IMR-90 (cell line): Measurements from ENCODE around the gene FGFR4. TPM values are rescaled to one million over a fixed set of nuclear protein-coding genes. Genes with fewer than 3 reads are reported as not detected.

Source experiments
- ATAC-seq: fragments of 200-7000 bp; cut with Tn5 transposase; 2 replicates; pipeline ENCODE4 v1.9.1; 2020; ENCODE audit warnings: low read depth, mild to moderate bottlenecking, moderate library complexity
- BruUV-seq: library from RNA; stranded (reverse); fragments of 400-500 nt; replicated peaks from 2 replicates; lab custom pipeline; 2021; lab: Mats Ljungman, UMichigan
- CTCF ChIA-PET: fragments of 300-600 bp; formaldehyde crosslinking; extraction: SDS; loops from one replicate; lab custom pipeline; 2021; ENCODE audit warnings: antibody characterized with exemption; lab: Yijun Ruan, JAX
- POLR2A ChIA-PET: fragments of 300-600 bp; sonication (Branson Sonifier 250); formaldehyde crosslinking; loops from one replicate; lab custom pipeline; 2022; ENCODE audit warnings: antibody characterized with exemption; ENCODE audit not compliant: unreplicated experiment; lab: Charles Lee
- DNase-seq: peaks from one replicate; pipeline ENCODE4 v3.0.0; 2013
- H2AFZ ChIP-seq: replicated peaks from 2 replicates; pipeline ENCODE3; 2013; ENCODE audit warnings: low read length, mild to moderate bottlenecking; ENCODE audit not compliant: poor library complexity
- H2AK5ac ChIP-seq: 2 replicates; pipeline ENCODE4 v1.6.1; 2013; ENCODE audit warnings: low read depth, low read length, inconsistent platforms
- H2AK9ac ChIP-seq: replicated peaks from 2 replicates; pipeline ENCODE3; 2013; ENCODE audit warnings: mild to moderate bottlenecking, low read depth, low read length, moderate library complexity; ENCODE audit not compliant: poor library complexity
- H2BK120ac ChIP-seq: 2 replicates; pipeline ENCODE4 v1.6.1; 2013; ENCODE audit warnings: low read depth, low read length, inconsistent platforms
- H2BK15ac ChIP-seq: 3 replicates; pipeline ENCODE4 v1.6.1; 2013; ENCODE audit warnings: low read depth, low read length, inconsistent platforms
- H2BK20ac ChIP-seq: 2 replicates; pipeline ENCODE4 v1.6.1; 2013; ENCODE audit warnings: low read depth, mild to moderate bottlenecking, inconsistent platforms, low read length, moderate library complexity
- H2BK5ac ChIP-seq: 2 replicates; pipeline ENCODE4 v1.6.1; 2013; ENCODE audit warnings: mild to moderate bottlenecking, low read depth, low read length, inconsistent platforms; ENCODE audit not compliant: poor library complexity, severe bottlenecking
- H3K14ac ChIP-seq: replicated peaks from 2 replicates; pipeline ENCODE4 v1.6.1; 2013; ENCODE audit warnings: low read depth, low read length, inconsistent platforms
- H3K18ac ChIP-seq: 2 replicates; pipeline ENCODE4 v1.6.1; 2013; ENCODE audit warnings: low read depth, low read length, control low read depth
- H3K23ac ChIP-seq: 2 replicates; pipeline ENCODE4 v1.6.1; 2013; ENCODE audit warnings: low read depth, low read length, inconsistent platforms
- H3K27ac ChIP-seq: 2 replicates; pipeline ENCODE4 v1.5.1; 2013; ENCODE audit warnings: mild to moderate bottlenecking, control low read depth, low read length; ENCODE audit not compliant: insufficient read depth
- H3K27me3 ChIP-seq: 2 replicates; pipeline ENCODE4 v1.6.1; 2013; ENCODE audit warnings: low read length; ENCODE audit not compliant: control insufficient read depth, insufficient read depth
- H3K36me3 ChIP-seq: 2 replicates; pipeline ENCODE4 v1.6.1; 2013; ENCODE audit warnings: low read length, mixed read lengths; ENCODE audit not compliant: control insufficient read depth, insufficient read depth
- H3K4ac ChIP-seq: 2 replicates; pipeline ENCODE4 v1.6.1; 2013; ENCODE audit warnings: low read depth, low read length, inconsistent platforms
- H3K4me1 ChIP-seq: 2 replicates; pipeline ENCODE4 v1.6.1; 2013; ENCODE audit warnings: low read length, mixed read lengths; ENCODE audit not compliant: control insufficient read depth, insufficient read depth
- H3K4me2 ChIP-seq: 2 replicates; pipeline ENCODE4 v1.6.1; 2013; ENCODE audit warnings: low read depth, mild to moderate bottlenecking, control low read depth, low read length, moderate library complexity
- H3K4me3 ChIP-seq: 2 replicates; pipeline ENCODE4 v1.5.1; 2013; ENCODE audit warnings: low read depth, mild to moderate bottlenecking, control low read depth, low read length, moderate library complexity; ENCODE audit not compliant: insufficient read depth
- H3K56ac ChIP-seq: 2 replicates; pipeline ENCODE4 v1.6.1; 2013; ENCODE audit warnings: low read length, inconsistent platforms; ENCODE audit not compliant: insufficient read depth; ENCODE audit errors: extremely low read depth
- H3K79me1 ChIP-seq, 2 experiments: 2 replicates each; pipeline ENCODE4 v1.6.1; 2013; ENCODE audit warnings: low read length in 2 of 2, inconsistent platforms in 1 of 2, low read depth in 1 of 2
- H3K9ac ChIP-seq: 2 replicates; pipeline ENCODE4 v1.6.1; 2013; ENCODE audit warnings: low read depth, low read length, control low read depth
- H3K9me1 ChIP-seq: 2 replicates; pipeline ENCODE4 v1.6.1; 2013; ENCODE audit warnings: low read length, inconsistent platforms; ENCODE audit not compliant: insufficient read depth
- H3K9me3 ChIP-seq: 2 replicates; pipeline ENCODE4 v1.6.1; 2013; ENCODE audit warnings: low read length; ENCODE audit not compliant: control insufficient read depth, insufficient read depth
- H4K20me1 ChIP-seq: 2 replicates; pipeline ENCODE4 v1.6.1; 2013; ENCODE audit warnings: low read length, inconsistent platforms; ENCODE audit not compliant: insufficient read depth
- H4K5ac ChIP-seq: 2 replicates; pipeline ENCODE4 v1.6.1; 2013; ENCODE audit warnings: mild to moderate bottlenecking, low read depth, low read length, control low read depth
- H4K8ac ChIP-seq, 2 experiments: 2 replicates each; pipeline ENCODE4 v1.6.1; 2013; ENCODE audit warnings: low read depth in 2 of 2, low read length in 2 of 2, control low read depth in 1 of 2, inconsistent platforms in 1 of 2
- H4K91ac ChIP-seq: 2 replicates; pipeline ENCODE4 v1.6.1; 2013; ENCODE audit warnings: low read depth, low read length, inconsistent platforms; ENCODE audit not compliant: insufficient read depth
- BHLHE40 ChIP-seq: fragments of 150-350 bp; IDR thresholded peaks from 2 replicates; pipeline ENCODE4 v1.6.1; 2016; ENCODE audit warnings: mild to moderate bottlenecking, low read depth, low read length
- CEBPB ChIP-seq: IDR thresholded peaks from 2 replicates; pipeline ENCODE4 v1.6.1; 2012; ENCODE audit warnings: low read depth, low read length, improper control_type of control experiment
- CHD1 ChIP-seq: IDR thresholded peaks from 2 replicates; pipeline ENCODE4 v1.6.1; 2012; ENCODE audit warnings: low read depth, low read length, improper control_type of control experiment
- FOS ChIP-seq: fragments of 150-350 bp; IDR thresholded peaks from 2 replicates; pipeline ENCODE4 v1.6.1; 2016; ENCODE audit warnings: low read depth, low read length
- MAFK ChIP-seq: IDR thresholded peaks from 2 replicates; pipeline ENCODE4 v1.6.1; 2012; ENCODE audit warnings: low read depth, low read length, improper control_type of control experiment
- MAZ ChIP-seq: IDR thresholded peaks from 2 replicates; pipeline ENCODE4 v1.6.1; 2012; ENCODE audit warnings: low read depth, mild to moderate bottlenecking, low read length, improper control_type of control experiment, moderate library complexity, borderline replicate concordance
- MXI1 ChIP-seq: IDR thresholded peaks from 2 replicates; pipeline ENCODE4 v1.6.1; 2012; ENCODE audit warnings: low read depth, mild to moderate bottlenecking, low read length, moderate library complexity, borderline replicate concordance
- NFE2L2 ChIP-seq: fragments of 150-350 bp; IDR thresholded peaks from 2 replicates; pipeline ENCODE4 v1.6.1; 2016; ENCODE audit warnings: low read depth, mild to moderate bottlenecking, low read length
- POLR2A ChIP-seq: IDR thresholded peaks from 2 replicates; pipeline ENCODE4 v1.6.1; 2012; ENCODE audit warnings: mild to moderate bottlenecking, low read depth, low read length
- RAD21 ChIP-seq: IDR thresholded peaks from 2 replicates; pipeline ENCODE4 v1.6.1; 2012; ENCODE audit warnings: low read length, improper control_type of control experiment
- RCOR1 ChIP-seq: IDR thresholded peaks from 2 replicates; pipeline ENCODE4 v1.6.1; 2012; ENCODE audit warnings: mild to moderate bottlenecking, low read length, improper control_type of control experiment; ENCODE audit not compliant: insufficient replicate concordance
- RFX5 ChIP-seq: IDR thresholded peaks from 2 replicates; pipeline ENCODE4 v1.8.0; 2012; ENCODE audit warnings: low read depth, mild to moderate bottlenecking, low read length, moderate library complexity
- SMC3 ChIP-seq: fragments of 150-350 bp; IDR thresholded peaks from 2 replicates; pipeline ENCODE4 v1.6.1; 2016; ENCODE audit warnings: low read depth, mild to moderate bottlenecking, antibody characterized with exemption, low read length, moderate library complexity
- WGBS, 2 experiments: methylation state at CpG; one replicate each; pipeline versions ENCODE4 v1.1.5 to v1.1.7; 2013; ENCODE audit warnings: missing lambda C conversion rate in 2 of 2; ENCODE audit not compliant: insufficient read length in 1 of 2; ENCODE audit errors: extremely low coverage in 2 of 2; 5-methylcytosine and 5-hydroxymethylcytosine counted together
- dilution Hi-C: fragments of 300-500 bp; cut with HindIII; formaldehyde crosslinking; loops from one replicate; pipeline ENCODE4 v1.14.3; 2018; ENCODE audit warnings: low sequenced_read_pairs; ENCODE audit not compliant: unreplicated experiment
- in situ Hi-C: fragments of 300-500 bp; cut with MboI; formaldehyde crosslinking; loops from 3 replicates; pipeline ENCODE4 v1.14.3; 2019; ENCODE audit warnings: low sequenced_read_pairs, inconsistent platforms, mixed read lengths
- intact Hi-C: fragments of 100-400 bp; cut with micrococcal nuclease; formaldehyde crosslinking; loops from 2 replicates; pipeline ENCODE4 v1.10.0; 2022
- polyA plus RNA-seq, 3 experiments: library from polyadenylated mRNA; depleted of rRNA; stranded (reverse); fragments of >200 nt; gene quantifications; 2 replicates each; pipeline ENCODE4 v1.2.3, GENCODE V29; 2012; ENCODE audit warnings: low replicate concordance in 1 of 3
- total RNA-seq: library from RNA; depleted of rRNA; stranded (reverse); fragments of >200 nt; gene quantifications from 2 replicates; pipeline ENCODE4 v1.2.3, GENCODE V29; 2012
- TF ChIP-seq, protein P1 (sequence below): conservative IDR thresholded peaks from 2 replicates; pipeline ENCODE4 v1.5.1; 2012; ENCODE audit warnings: mild to moderate bottlenecking, low read depth, low read length, improper control_type of control experiment
- TF ChIP-seq, protein P2 (sequence below): fragments of 150-350 bp; IDR thresholded peaks from 2 replicates; pipeline ENCODE4 v1.6.1; 2017; ENCODE audit warnings: mild to moderate bottlenecking, antibody characterized with exemption, low read length, low read depth
- TF ChIP-seq, protein P3 (sequence below): fragments of 150-350 bp; IDR thresholded peaks from 2 replicates; pipeline ENCODE4 v1.6.1; 2016; ENCODE audit warnings: low read depth, mild to moderate bottlenecking, low read length, moderate library complexity, borderline replicate concordance

FGFR4 gene
- total and polyA plus RNA-seq, 2 of the 4 experiments (the other 2 are of a cell fraction): 0.90 to 2.4 TPM

DNA sequence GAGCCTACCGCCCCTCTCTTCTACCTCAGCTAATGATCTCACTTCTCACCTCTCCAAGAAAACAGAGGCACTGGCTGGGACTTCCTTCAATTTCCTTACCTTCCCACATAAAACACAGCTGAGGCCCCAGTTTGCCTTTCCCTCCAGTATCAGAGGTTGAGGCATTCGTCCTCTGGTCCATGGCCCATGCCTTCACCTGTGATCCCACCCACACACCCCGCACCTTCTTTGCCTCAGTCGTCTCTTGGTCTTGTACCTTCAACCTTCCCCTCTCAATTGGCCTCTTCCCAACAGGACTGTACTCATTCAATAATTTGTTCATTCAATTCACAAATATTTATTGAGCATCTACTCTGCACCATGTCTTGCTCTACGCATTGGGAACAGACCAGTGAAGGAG, 35.9 kb downstream of the FGFR4 start:
- ATAC-seq: no peak
- Histone ChIP-seq H3K9me1 (no peaks in the 10 kb centered on the region; the same call in 1 of the 2 replicates), H2BK15ac (no peak overlapping the region), H3K27ac (no peak overlapping the region), H3K27me3 (no peaks in the 10 kb centered on the region), H3K14ac (no peak overlapping the region), H4K8ac (no peak overlapping the region), H3K4me1 (no peaks in the 10 kb centered on the region), H3K79me1 (no peaks in the 10 kb centered on the region), H3K18ac (no peak overlapping the region), H3K9ac (no peak overlapping the region), H2BK120ac (no peak overlapping the region), H3K4ac (no peak overlapping the region), H2BK20ac (no peak overlapping the region), H2AFZ (no peak overlapping the region), H3K9me3 (no peaks in the 10 kb centered on the region), H2BK5ac (no peak overlapping the region), H4K20me1 (no peaks in the 10 kb centered on the region), H3K23ac (no peak overlapping the region), H3K4me3 (no peak overlapping the region), H4K91ac (no peak overlapping the region), H2AK9ac (no peak overlapping the region), H2AK5ac (no peak overlapping the region), H4K5ac (no peak overlapping the region), H3K56ac (no peak overlapping the region), H3K36me3 (no peaks in the 10 kb centered on the region), H3K4me2 (no peak overlapping the region)
- WGBS, 2 experiments: 72% methylated on average over 4 of the region's 5 CpGs; no CpG with 5 or more reads in 1 of the 2 experiments
- DNase-seq: no peak
- intact Hi-C loops: no loop called here
- POLR2A ChIA-PET: no interaction called here
- in situ Hi-C loops: no loop called here
- BruUV-seq: no TSS peak
- TF ChIP-seq RFX5 (no peak), RCOR1 (no peak), MXI1 (no peak), POLR2A (no peak), SMC3 (no peak), RAD21 (no peak), MAZ (no peak), CEBPB (no peak), CHD1 (no peak), NFE2L2 (no peak), MAFK (no peak), BHLHE40 (no peak), FOS (no peak)
- TF ChIP-seq, protein P1, sequence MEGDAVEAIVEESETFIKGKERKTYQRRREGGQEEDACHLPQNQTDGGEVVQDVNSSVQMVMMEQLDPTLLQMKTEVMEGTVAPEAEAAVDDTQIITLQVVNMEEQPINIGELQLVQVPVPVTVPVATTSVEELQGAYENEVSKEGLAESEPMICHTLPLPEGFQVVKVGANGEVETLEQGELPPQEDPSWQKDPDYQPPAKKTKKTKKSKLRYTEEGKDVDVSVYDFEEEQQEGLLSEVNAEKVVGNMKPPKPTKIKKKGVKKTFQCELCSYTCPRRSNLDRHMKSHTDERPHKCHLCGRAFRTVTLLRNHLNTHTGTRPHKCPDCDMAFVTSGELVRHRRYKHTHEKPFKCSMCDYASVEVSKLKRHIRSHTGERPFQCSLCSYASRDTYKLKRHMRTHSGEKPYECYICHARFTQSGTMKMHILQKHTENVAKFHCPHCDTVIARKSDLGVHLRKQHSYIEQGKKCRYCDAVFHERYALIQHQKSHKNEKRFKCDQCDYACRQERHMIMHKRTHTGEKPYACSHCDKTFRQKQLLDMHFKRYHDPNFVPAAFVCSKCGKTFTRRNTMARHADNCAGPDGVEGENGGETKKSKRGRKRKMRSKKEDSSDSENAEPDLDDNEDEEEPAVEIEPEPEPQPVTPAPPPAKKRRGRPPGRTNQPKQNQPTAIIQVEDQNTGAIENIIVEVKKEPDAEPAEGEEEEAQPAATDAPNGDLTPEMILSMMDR: no peak
- TF ChIP-seq, protein P2, sequence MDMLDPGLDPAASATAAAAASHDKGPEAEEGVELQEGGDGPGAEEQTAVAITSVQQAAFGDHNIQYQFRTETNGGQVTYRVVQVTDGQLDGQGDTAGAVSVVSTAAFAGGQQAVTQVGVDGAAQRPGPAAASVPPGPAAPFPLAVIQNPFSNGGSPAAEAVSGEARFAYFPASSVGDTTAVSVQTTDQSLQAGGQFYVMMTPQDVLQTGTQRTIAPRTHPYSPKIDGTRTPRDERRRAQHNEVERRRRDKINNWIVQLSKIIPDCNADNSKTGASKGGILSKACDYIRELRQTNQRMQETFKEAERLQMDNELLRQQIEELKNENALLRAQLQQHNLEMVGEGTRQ: no peak
- TF ChIP-seq, protein P3, sequence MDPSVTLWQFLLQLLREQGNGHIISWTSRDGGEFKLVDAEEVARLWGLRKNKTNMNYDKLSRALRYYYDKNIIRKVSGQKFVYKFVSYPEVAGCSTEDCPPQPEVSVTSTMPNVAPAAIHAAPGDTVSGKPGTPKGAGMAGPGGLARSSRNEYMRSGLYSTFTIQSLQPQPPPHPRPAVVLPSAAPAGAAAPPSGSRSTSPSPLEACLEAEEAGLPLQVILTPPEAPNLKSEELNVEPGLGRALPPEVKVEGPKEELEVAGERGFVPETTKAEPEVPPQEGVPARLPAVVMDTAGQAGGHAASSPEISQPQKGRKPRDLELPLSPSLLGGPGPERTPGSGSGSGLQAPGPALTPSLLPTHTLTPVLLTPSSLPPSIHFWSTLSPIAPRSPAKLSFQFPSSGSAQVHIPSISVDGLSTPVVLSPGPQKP: no peak
- dilution Hi-C loops: no loop called here
- CTCF ChIA-PET: no interaction called here
